Measurements from ENCODE around the gene WNT2. TPM values are rescaled to one million over a fixed set of nuclear protein-coding genes. Genes with fewer than 3 reads are reported as not detected.
A peak's percentile ranks its signal among the peaks of the same experiment; 100 is the strongest.

Gene WNT2
- 0.22 and 0.26 TPM in 2 replicates for polyA plus RNA-seq (2013)

DNA sequence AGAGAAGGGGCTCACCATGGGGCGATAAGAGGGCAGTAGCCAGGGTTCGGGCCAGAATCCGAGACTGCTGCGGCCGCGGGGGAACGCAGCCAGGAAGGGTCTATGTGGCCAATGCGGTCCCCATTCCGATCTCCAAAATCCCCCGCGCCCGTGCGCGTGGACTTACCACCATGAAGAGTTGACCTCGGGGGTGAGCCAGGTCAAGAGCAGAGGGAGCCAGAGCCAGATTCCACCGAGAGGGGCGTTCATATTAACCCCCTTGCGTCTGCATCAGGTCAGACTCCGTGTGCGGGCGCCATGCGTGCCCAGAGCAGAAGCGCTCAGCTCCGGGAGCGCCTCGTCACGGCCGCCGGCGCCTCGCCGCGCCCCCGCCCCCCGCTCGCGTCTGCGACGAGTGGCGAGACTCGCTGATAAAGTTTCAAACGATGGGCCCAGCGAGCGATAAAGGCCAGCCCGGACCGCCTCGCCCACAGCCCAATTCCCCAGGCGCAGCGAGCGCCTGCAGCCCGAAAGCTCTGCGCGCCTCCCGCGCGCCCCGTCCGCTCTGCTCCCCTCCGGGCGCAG lies at the start of gene WNT2:
Gene WNT2, minus strand, starts transcription at position 318 of the 564 bp plus-strand sequence. Its CDS starts 69 bp downstream, at position 249.
- Histone ChIP-seq H3K36me3 (ENCODE audit: control insufficient read depth in 1 of 2, insufficient read depth in 2 of 2, low read length in 2 of 2) (no peaks in the 10 kb centered on the region), H3K27me3 (ENCODE audit: insufficient read depth, low read length) (peaks cover 32% of the 10 kb centered on the region), H3K79me2 (ENCODE audit: control insufficient read depth, insufficient read depth, low read length, poor library complexity) (no peaks in the 10 kb centered on the region), H4K8ac (ENCODE audit: low read depth, low read length) (peak within 1 kb of the TSS; percentile 9), H3K27ac (ENCODE audit: low read depth, low read length) (no peak within 1 kb of the TSS), H3K4me1 (ENCODE audit: control insufficient read depth in 1 of 2, insufficient read depth in 2 of 2, low read length in 2 of 2) (peaks cover 16 to 21% of the 10 kb centered on the region in 2 experiments), H3K4me2 (ENCODE audit: low read length) (peak within 1 kb of the TSS; percentile 87), H3K14ac (ENCODE audit: low read length) (no peak within 1 kb of the TSS), H4K91ac (ENCODE audit: low read depth, low read length) (peak within 1 kb of the TSS; percentile 32), H3K79me1 (ENCODE audit: low read length) (peaks cover 2% of the 10 kb centered on the region), H2AK5ac (ENCODE audit: low read length) (no peak within 1 kb of the TSS), H3K9me3 (ENCODE audit: insufficient read depth, low read depth, low read length) (peaks cover 2% of the 10 kb centered on the region), H2BK120ac (ENCODE audit: insufficient read depth, low read length, poor library complexity) (no peak within 1 kb of the TSS), H2BK5ac (ENCODE audit: low read depth, low read length, poor library complexity) (no peak within 1 kb of the TSS), H3K4ac (ENCODE audit: low read depth, low read length) (no peak within 1 kb of the TSS), H3K18ac (ENCODE audit: low read length) (no peak within 1 kb of the TSS), H2AFZ (ENCODE audit: insufficient read depth, low read length, poor library complexity) (peak within 1 kb of the TSS; percentile 59), H3K4me3 (ENCODE audit: low read depth, low read length) (peak within 1 kb of the TSS; percentile 66), H4K12ac (ENCODE audit: low read depth, low read length) (no peak within 1 kb of the TSS), H3K9ac (ENCODE audit: low read length) (peak within 1 kb of the TSS; percentile 10), H2BK12ac (ENCODE audit: low read length) (no peak within 1 kb of the TSS), H3K23ac (ENCODE audit: low read length) (no peak within 1 kb of the TSS)
- no CpG with 5 or more reads among the region's 60 CpGs for WGBS (ENCODE audit: extremely low coverage, insufficient coverage, insufficient read length)
- DNase-seq, result no peak

DNA sequence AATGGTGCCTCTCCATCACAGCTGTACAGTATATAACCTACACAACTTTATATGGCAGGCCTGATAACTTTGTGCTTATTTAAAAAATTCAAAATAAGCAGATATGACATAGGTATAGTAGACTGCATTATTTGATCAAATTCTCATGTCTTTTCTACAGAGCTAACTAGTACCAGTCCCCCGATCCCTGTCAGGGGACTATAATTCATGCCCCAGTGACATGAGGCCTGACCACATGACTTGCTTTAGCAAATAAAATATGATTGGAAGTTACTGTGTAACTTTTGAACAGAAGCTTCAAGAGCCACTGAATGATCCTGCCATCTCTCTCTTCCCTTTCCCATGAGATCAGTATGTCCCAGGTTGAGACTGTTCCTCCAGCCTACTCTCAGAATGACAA lies 49.2 kb upstream of the WNT2 start:
- no CpG with 5 or more reads among the region's 1 CpG for WGBS (ENCODE audit: extremely low coverage, insufficient coverage, insufficient read length)
- no peaks in the 10 kb centered on the region for H3K4me1 ChIP-seq (ENCODE audit: control insufficient read depth in 1 of 2, insufficient read depth in 2 of 2, low read length in 2 of 2)
- no peak for DNase-seq

DNA sequence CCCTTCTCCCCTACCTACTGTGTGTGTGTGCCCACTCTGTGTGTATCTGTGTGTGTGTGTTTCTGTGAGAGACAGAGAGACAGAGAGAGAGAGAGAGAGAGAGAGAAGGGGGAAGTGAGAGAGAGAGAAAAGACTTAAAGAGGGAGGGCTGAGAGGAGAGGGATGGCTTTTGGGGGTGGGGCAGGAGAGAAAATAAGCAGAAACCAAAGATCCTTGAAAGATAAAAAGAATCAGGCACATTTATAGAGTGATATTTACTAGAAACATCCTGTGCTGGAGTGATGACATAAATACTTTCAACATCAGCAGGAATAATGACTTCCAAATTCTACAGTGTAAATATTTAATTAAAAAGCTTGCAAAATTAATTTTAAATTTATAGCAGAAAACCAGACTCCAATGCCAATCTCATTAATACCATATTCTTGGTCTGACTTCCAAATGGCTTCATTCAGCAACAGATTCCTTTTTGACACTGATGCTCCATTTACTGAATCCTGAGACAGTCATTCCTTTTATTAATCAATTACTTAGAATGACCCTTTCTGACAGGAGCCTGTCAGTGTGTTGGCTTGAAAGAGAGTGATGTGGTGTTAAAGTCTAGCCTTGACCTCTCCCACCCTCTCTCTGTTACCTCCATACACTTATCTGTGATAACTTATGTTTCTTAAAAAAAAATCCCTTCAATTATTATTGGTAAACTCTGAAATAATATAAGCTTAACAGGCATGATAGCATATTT lies 41.7 kb upstream of the WNT2 start:
- H3K36me3 ChIP-seq (ENCODE audit: control insufficient read depth in 1 of 2, insufficient read depth in 2 of 2, low read length in 2 of 2), result no peaks in the 10 kb centered on the region
- no peak overlapping the region for H2BK5ac ChIP-seq (ENCODE audit: low read depth, low read length, poor library complexity)
- no peak overlapping the region for H3K18ac ChIP-seq (ENCODE audit: low read length)
- H3K9me3 ChIP-seq (ENCODE audit: insufficient read depth, low read depth, low read length), result no peaks in the 10 kb centered on the region
- no peaks in the 10 kb centered on the region for H3K79me1 ChIP-seq (ENCODE audit: low read length)
- no peak overlapping the region for H2AFZ ChIP-seq (ENCODE audit: insufficient read depth, low read length, poor library complexity)
- H4K8ac ChIP-seq (ENCODE audit: low read depth, low read length), result no peak overlapping the region
- H3K4ac ChIP-seq (ENCODE audit: low read depth, low read length), result no peak overlapping the region
- no peak overlapping the region for H3K23ac ChIP-seq (ENCODE audit: low read length)
- H2BK12ac ChIP-seq (ENCODE audit: low read length), result no peak overlapping the region
- H3K4me3 ChIP-seq (ENCODE audit: low read depth, low read length), result no peak overlapping the region
- H2BK120ac ChIP-seq (ENCODE audit: insufficient read depth, low read length, poor library complexity), result no peak overlapping the region
- no peaks in the 10 kb centered on the region for H3K27me3 ChIP-seq (ENCODE audit: insufficient read depth, low read length)
- no peak overlapping the region for H3K4me2 ChIP-seq (ENCODE audit: low read length)
- DNase-seq, result no peak
- no peak overlapping the region for H3K14ac ChIP-seq (ENCODE audit: low read length)
- H3K9ac ChIP-seq (ENCODE audit: low read length), result no peak overlapping the region
- no peak overlapping the region for H2AK5ac ChIP-seq (ENCODE audit: low read length)
- no peaks in the 10 kb centered on the region for H3K4me1 ChIP-seq (ENCODE audit: control insufficient read depth in 1 of 2, insufficient read depth in 2 of 2, low read length in 2 of 2)
- H4K12ac ChIP-seq (ENCODE audit: low read depth, low read length), result no peak overlapping the region
- no peaks in the 10 kb centered on the region for H3K79me2 ChIP-seq (ENCODE audit: control insufficient read depth, insufficient read depth, low read length, poor library complexity)
- no peak overlapping the region for H3K27ac ChIP-seq (ENCODE audit: low read depth, low read length)
- no peak overlapping the region for H4K91ac ChIP-seq (ENCODE audit: low read depth, low read length)

More for the DNA sequence above, 49.2 kb upstream of the WNT2 start:
- no peak overlapping the region for H4K91ac ChIP-seq (ENCODE audit: low read depth, low read length)
- H3K79me2 ChIP-seq (ENCODE audit: control insufficient read depth, insufficient read depth, low read length, poor library complexity), result no peaks in the 10 kb centered on the region
- no peaks in the 10 kb centered on the region for H3K79me1 ChIP-seq (ENCODE audit: low read length)
- H2BK12ac ChIP-seq (ENCODE audit: low read length), result no peak overlapping the region
- H2AK5ac ChIP-seq (ENCODE audit: low read length), result no peak overlapping the region
- H3K9ac ChIP-seq (ENCODE audit: low read length), result no peak overlapping the region
- no peak overlapping the region for H2AFZ ChIP-seq (ENCODE audit: insufficient read depth, low read length, poor library complexity)
- H3K18ac ChIP-seq (ENCODE audit: low read length), result no peak overlapping the region
- no peak overlapping the region for H4K12ac ChIP-seq (ENCODE audit: low read depth, low read length)
- H3K4ac ChIP-seq (ENCODE audit: low read depth, low read length), result no peak overlapping the region
- H3K4me3 ChIP-seq (ENCODE audit: low read depth, low read length), result no peak overlapping the region
- H3K9me3 ChIP-seq (ENCODE audit: insufficient read depth, low read depth, low read length), result no peaks in the 10 kb centered on the region
- no peaks in the 10 kb centered on the region for H3K36me3 ChIP-seq (ENCODE audit: control insufficient read depth in 1 of 2, insufficient read depth in 2 of 2, low read length in 2 of 2)
- no peak overlapping the region for H3K27ac ChIP-seq (ENCODE audit: low read depth, low read length)
- no peak overlapping the region for H3K4me2 ChIP-seq (ENCODE audit: low read length)
- no peak overlapping the region for H2BK120ac ChIP-seq (ENCODE audit: insufficient read depth, low read length, poor library complexity)
- no peak overlapping the region for H3K23ac ChIP-seq (ENCODE audit: low read length)
- no peaks in the 10 kb centered on the region for H3K27me3 ChIP-seq (ENCODE audit: insufficient read depth, low read length)
- no peak overlapping the region for H4K8ac ChIP-seq (ENCODE audit: low read depth, low read length)
- no peak overlapping the region for H3K14ac ChIP-seq (ENCODE audit: low read length)
- no peak overlapping the region for H2BK5ac ChIP-seq (ENCODE audit: low read depth, low read length, poor library complexity)

DNA sequence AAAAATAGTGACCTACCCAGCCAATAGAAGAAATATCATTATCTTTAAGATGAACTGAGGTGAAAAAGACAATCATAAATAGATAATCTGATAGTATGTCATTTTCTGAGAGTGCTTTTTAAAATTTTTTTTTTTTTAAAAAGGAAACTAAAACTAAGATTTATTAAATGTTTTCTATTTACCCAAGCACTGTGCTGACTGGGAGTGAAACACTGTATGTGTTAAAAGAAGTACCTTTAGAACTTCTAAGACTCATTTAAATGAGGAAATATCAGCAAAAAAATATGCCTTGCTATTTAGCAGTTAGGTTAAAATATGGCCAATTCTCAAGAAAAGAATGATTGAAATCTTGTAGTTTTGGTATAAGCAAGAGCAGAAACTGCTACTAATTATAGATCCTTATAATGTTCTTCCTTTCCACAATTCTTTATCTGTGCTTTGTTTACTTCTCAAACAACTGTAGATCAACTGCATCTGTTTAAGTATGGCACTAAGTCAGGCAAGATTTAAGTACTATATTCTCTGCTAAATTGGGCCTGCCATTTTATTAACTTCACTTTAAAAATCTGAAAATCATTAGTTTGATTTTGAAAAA lies 39.5 kb upstream of the WNT2 start:
- Histone ChIP-seq H3K27me3 (ENCODE audit: insufficient read depth, low read length) (no peaks in the 10 kb centered on the region), H2AK5ac (ENCODE audit: low read length) (no peak overlapping the region), H4K8ac (ENCODE audit: low read depth, low read length) (no peak overlapping the region), H2BK5ac (ENCODE audit: low read depth, low read length, poor library complexity) (no peak overlapping the region), H3K27ac (ENCODE audit: low read depth, low read length) (no peak overlapping the region), H3K14ac (ENCODE audit: low read length) (no peak overlapping the region), H3K4me1 (ENCODE audit: control insufficient read depth in 1 of 2, insufficient read depth in 2 of 2, low read length in 2 of 2) (no peaks in the 10 kb centered on the region), H3K36me3 (ENCODE audit: control insufficient read depth in 1 of 2, insufficient read depth in 2 of 2, low read length in 2 of 2) (no peaks in the 10 kb centered on the region), H3K4me3 (ENCODE audit: low read depth, low read length) (no peak overlapping the region), H2BK120ac (ENCODE audit: insufficient read depth, low read length, poor library complexity) (no peak overlapping the region), H3K23ac (ENCODE audit: low read length) (no peak overlapping the region), H3K9me3 (ENCODE audit: insufficient read depth, low read depth, low read length) (no peaks in the 10 kb centered on the region), H3K4me2 (ENCODE audit: low read length) (no peak overlapping the region), H2BK12ac (ENCODE audit: low read length) (no peak overlapping the region), H3K4ac (ENCODE audit: low read depth, low read length) (no peak overlapping the region), H3K79me1 (ENCODE audit: low read length) (no peaks in the 10 kb centered on the region), H2AFZ (ENCODE audit: insufficient read depth, low read length, poor library complexity) (no peak overlapping the region), H3K9ac (ENCODE audit: low read length) (no peak overlapping the region), H4K91ac (ENCODE audit: low read depth, low read length) (no peak overlapping the region), H4K12ac (ENCODE audit: low read depth, low read length) (no peak overlapping the region), H3K79me2 (ENCODE audit: control insufficient read depth, insufficient read depth, low read length, poor library complexity) (no peaks in the 10 kb centered on the region), H3K18ac (ENCODE audit: low read length) (no peak overlapping the region)
- DNase-seq, result no peak

Data from trophoblast cell (in vitro differentiated cells and primary cell).